Neutrophil (primary cell): ENCODE measurements around the gene OTUB1.

ENCODE experiments used
- H3K27ac ChIP-seq: fragments of 200-600 bp; sonication (generic); 2 replicates; pipeline ENCODE4 v1.5.1; 2016; ENCODE audit warnings: mild to moderate bottlenecking, moderate library complexity
- H3K27me3 ChIP-seq: fragments of 200-600 bp; sonication (generic); 2 replicates; pipeline ENCODE4 v1.6.0; 2016; ENCODE audit warnings: mild to moderate bottlenecking
- H3K36me3 ChIP-seq: fragments of 200-600 bp; sonication (generic); 2 replicates; pipeline ENCODE4 v1.5.1; 2017
- H3K4me1 ChIP-seq, 2 experiments: fragments of 200-600 bp in 1 of 2; sonication (generic) in 1 of 2; 1 replicate in 1 of 2; 2 replicates in 1 of 2; pipeline versions ENCODE4 v1.5.1 to v1.6.1; 2013 to 2016; ENCODE audit warnings: low read depth in 1 of 2, low read length in 1 of 2, mild to moderate bottlenecking in 1 of 2, moderate library complexity in 1 of 2; ENCODE audit not compliant: control insufficient read depth in 1 of 2, insufficient read depth in 1 of 2
- H3K4me3 ChIP-seq, 2 experiments: fragments of 200-600 bp in 1 of 2; sonication (generic) in 1 of 2; 1 replicate in 1 of 2; 2 replicates in 1 of 2; pipeline ENCODE4 v1.5.1; 2013 to 2016; ENCODE audit warnings: low read depth in 1 of 2, low read length in 1 of 2, mild to moderate bottlenecking in 1 of 2, moderate library complexity in 1 of 2
- H3K9me3 ChIP-seq: fragments of 200-600 bp; sonication (generic); 2 replicates; pipeline ENCODE4 v1.5.1; 2016
- TF ChIP-seq, protein P1 (sequence below): fragments of 200-600 bp; sonication (generic); IDR thresholded peaks from 2 replicates; pipeline ENCODE4 v1.5.1; 2016; ENCODE audit warnings: antibody characterized with exemption

Gene OTUB1

DNA sequence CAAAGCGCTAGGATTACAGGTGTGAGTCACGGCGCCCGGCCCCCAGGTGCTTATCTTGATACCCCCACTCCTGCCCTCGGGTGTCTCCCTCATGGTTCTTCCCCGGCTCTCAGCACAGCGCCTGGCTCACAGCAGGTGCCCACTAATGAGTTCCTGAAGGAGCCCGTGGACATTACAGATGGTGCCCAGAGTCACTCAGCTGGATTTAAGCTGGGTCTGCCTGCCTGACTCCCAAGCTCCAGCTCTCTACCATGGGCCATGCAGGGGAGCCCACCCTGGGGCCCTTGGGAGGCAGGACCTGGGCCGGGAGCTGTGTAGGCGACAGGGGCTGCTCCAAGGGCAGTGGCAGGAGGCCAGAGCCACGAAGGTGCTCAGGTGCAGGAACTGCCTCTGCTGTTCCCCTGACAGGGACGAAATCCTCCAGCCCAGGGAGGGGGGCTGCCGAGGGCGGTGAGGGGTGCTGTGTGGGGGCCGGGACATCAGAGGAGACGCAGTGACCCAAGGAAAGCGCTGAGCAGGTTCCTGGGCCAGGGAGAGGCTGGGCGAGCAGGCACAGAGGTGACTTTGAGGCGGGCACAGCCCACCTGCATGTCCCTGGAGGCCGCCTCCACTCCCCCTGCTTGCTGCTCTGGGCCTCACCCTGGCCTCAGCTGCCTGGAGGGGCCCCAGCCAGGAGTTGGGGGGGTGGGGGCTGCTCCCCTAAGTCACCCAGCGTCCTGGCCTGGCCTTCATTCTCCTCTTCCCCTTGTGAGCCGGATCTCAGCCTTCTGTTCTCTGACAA is 34.9 kb downstream of the OTUB1 start:
- Histone ChIP-seq H3K27me3 (no peaks in the 10 kb centered on the region), H3K36me3 (no peaks in the 10 kb centered on the region), H3K4me1 (no peaks in the 10 kb centered on the region), H3K27ac (no peak overlapping the region), H3K9me3 (no peaks in the 10 kb centered on the region), H3K4me3 (no peak overlapping the region)
- TF ChIP-seq, protein P1, sequence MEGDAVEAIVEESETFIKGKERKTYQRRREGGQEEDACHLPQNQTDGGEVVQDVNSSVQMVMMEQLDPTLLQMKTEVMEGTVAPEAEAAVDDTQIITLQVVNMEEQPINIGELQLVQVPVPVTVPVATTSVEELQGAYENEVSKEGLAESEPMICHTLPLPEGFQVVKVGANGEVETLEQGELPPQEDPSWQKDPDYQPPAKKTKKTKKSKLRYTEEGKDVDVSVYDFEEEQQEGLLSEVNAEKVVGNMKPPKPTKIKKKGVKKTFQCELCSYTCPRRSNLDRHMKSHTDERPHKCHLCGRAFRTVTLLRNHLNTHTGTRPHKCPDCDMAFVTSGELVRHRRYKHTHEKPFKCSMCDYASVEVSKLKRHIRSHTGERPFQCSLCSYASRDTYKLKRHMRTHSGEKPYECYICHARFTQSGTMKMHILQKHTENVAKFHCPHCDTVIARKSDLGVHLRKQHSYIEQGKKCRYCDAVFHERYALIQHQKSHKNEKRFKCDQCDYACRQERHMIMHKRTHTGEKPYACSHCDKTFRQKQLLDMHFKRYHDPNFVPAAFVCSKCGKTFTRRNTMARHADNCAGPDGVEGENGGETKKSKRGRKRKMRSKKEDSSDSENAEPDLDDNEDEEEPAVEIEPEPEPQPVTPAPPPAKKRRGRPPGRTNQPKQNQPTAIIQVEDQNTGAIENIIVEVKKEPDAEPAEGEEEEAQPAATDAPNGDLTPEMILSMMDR, result no peak

DNA sequence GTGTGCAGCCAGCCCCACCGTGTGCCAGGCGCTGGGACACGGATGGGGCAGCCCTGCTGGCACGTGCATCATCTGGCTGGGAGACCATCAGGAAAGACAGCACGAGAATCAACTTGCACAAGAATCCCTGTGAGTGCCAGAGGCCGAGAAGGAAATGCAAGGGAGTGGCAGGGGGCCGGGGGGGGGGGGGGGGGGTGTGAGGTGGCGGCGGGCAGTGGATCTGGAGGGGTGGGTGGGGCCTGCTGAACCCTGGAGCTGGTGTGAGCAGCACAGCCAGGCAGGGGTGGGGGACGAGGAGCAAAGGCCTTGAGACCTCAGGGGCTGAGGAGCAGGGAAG is 35.5 kb downstream of the OTUB1 start:
- TF ChIP-seq, protein P1, result no peak
- H3K27ac ChIP-seq, result no peak overlapping the region
- H3K9me3 ChIP-seq, result no peaks in the 10 kb centered on the region
- H3K27me3 ChIP-seq, result no peaks in the 10 kb centered on the region
- no peaks in the 10 kb centered on the region for H3K36me3 ChIP-seq
- no peak overlapping the region for H3K4me3 ChIP-seq
- no peaks in the 10 kb centered on the region for H3K4me1 ChIP-seq

DNA sequence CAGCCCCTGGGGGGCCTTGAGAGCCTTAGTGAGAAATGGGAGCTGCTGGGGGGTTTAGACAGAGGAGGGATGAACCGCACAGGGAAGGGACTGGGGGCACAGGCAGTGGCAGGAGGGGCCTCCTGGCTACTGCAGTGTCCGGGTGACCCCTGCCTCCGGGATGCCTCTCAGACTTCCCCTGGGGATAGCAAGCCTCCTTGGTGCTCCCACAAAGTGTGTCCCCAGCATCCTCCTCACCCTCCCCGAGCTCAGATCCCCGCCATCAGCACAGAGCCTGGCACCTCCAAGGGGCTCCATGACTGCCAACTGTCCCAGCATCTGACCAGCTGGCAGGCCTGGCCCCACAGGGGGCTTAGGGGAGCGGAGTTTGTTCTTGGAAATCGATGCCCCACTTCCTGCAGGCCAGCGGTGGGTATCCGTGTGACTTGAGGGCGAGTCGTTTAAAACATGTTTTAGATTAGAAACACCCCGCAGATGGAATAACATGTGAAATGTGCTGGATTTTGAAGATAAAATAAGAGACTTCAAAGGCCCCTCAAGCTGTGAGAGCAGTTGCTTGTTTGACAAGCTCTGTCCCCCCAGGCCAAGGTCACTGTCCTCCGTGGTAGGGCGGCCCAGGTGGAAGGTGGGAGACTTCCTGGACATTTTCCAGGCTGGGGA is 36.0 kb downstream of the OTUB1 start:
- Histone ChIP-seq H3K27me3 (no peaks in the 10 kb centered on the region), H3K4me1 (no peaks in the 10 kb centered on the region), H3K9me3 (no peaks in the 10 kb centered on the region), H3K4me3 (no peak overlapping the region), H3K27ac (no peak overlapping the region), H3K36me3 (no peaks in the 10 kb centered on the region)
- TF ChIP-seq, protein P1, result no peak

DNA sequence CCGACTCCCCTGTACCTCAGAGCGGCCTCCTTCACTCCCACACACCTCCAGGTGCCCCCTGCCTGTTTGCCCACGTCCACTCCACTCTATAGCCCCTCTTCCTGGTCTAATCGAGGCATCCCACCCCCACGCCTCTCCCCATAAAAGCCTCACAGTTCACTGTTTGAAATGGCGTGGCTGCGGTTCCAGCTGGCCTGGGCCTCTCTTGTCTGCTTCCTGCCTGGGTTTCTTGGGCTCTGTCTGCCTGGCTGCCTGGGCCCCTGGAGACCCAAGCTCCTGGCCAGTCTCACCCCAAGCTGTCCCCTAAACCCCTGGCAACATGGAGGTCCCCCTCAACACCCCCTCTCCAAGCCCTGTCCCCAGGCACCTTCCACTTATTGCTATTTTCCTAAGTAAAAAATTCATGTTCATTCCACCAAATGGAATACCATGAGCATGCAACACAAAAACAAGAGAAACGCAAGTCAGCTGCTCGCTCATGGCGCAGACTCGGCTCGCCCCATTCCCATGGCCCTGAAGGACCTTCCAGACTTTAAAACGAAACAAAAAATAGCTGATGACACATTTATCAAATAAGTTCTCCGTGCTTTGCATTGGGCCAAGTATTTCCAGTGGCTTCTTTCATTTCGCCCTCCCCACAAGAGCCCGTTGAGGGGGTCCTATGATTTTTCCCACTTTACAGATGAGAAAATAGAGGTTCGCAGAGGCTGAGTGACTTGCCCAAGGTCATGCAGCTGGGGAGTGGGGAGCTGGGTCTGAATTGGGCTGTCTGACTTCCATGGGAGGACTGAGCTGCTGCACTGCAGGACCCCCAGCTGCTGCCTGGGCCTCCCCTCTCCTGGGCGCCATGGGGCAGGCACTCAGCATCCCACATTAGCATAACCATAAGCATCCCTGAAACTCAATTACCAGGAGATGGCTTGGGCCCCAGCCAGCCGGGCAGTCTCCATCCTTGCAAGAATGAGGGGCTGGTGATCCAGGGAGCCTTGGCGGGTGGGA is 37.8 kb downstream of the OTUB1 start:
- TF ChIP-seq, protein P1, result no peak
- Histone ChIP-seq H3K36me3 (no peaks in the 10 kb centered on the region), H3K4me3 (no peak overlapping the region), H3K27me3 (peaks cover 2% of the 10 kb centered on the region), H3K27ac (no peak overlapping the region), H3K4me1 (peaks cover 10 to 15% of the 10 kb centered on the region in 2 experiments), H3K9me3 (no peaks in the 10 kb centered on the region)

DNA sequence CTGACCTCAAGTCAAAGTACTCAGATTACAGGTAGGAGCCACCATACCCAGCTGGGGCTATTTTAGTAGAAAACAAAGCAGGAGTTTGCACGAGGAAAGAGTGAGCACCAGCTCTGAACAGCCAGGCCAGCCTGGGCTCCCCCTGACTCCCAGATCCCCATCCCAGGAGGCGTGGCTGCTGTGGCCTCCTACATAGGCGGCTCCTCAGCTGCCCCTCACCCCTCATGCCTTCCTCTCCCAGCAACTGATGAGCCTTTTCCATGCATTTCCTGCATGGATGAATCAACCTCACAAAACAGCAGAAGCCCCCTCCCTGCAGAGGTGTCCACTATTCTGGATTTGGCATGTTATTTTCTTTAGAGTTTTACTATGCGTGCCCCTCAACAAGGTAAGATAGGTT is 39.0 kb downstream of the OTUB1 start:
- Histone ChIP-seq H3K4me1 (peaks cover 10 to 15% of the 10 kb centered on the region in 2 experiments), H3K27me3 (peaks cover 2% of the 10 kb centered on the region), H3K27ac (no peak overlapping the region), H3K4me3 (no peak overlapping the region), H3K9me3 (no peaks in the 10 kb centered on the region), H3K36me3 (no peaks in the 10 kb centered on the region)
- TF ChIP-seq, protein P1, result no peak
